Heart left ventricle (tissue), 16 donors: Measurements from ENCODE around the gene AIF1. TPM values are rescaled to one million over a fixed set of nuclear protein-coding genes. Genes with fewer than 3 reads are reported as not detected.

Experiments
- ATAC-seq, 4 donors: fragments of 200-7000 bp; cut with Tn5 transposase; one replicate each; pipeline ENCODE4 v1.9.1; 2020 to 2022; ENCODE audit warnings: moderate library complexity in 4 of 4, mild to moderate bottlenecking in 3 of 4, moderate number of reproducible peaks in 1 of 4
- DNase-seq, 5 donors: peaks; one replicate each; pipeline ENCODE4 v3.0.0-alpha.2; 2020
- H3K27ac ChIP-seq, 12 donors: fragments of 200-600 bp; sonication (generic) in 4 of 12; one replicate each; pipeline versions ENCODE4 v1.5.0 to v1.8.0; 2016 to 2022; ENCODE audit warnings: mild to moderate bottlenecking in 2 of 12
- H3K27me3 ChIP-seq, 9 donors: fragments of 200-600 bp; sonication (generic) in 2 of 9; one replicate each; pipeline versions ENCODE4 v1.5.1 to v1.8.0; 2016 to 2022; ENCODE audit warnings: mild to moderate bottlenecking in 3 of 9
- H3K36me3 ChIP-seq, 9 donors: fragments of 200-600 bp; sonication (generic) in 2 of 9; one replicate each; pipeline versions ENCODE4 v1.5.0 to v1.8.0; 2018 to 2022; ENCODE audit warnings: mild to moderate bottlenecking in 2 of 9
- H3K4me1 ChIP-seq, 12 donors: fragments of 200-600 bp; sonication (generic) in 4 of 12; one replicate each; pipeline versions ENCODE4 v1.5.0 to v1.8.0; 2016 to 2022; ENCODE audit warnings: mild to moderate bottlenecking in 3 of 12
- H3K4me3 ChIP-seq, 12 donors: fragments of 200-600 bp; sonication (generic) in 4 of 12; one replicate each; pipeline versions ENCODE4 v1.5.0 to v1.8.0; 2017 to 2022; ENCODE audit warnings: mild to moderate bottlenecking in 9 of 12, moderate library complexity in 4 of 12
- H3K9me3 ChIP-seq, 12 donors: fragments of 200-600 bp; sonication (generic) in 4 of 12; one replicate each; pipeline versions ENCODE4 v1.5.0 to v1.8.0; 2016 to 2022; ENCODE audit warnings: mild to moderate bottlenecking in 1 of 12
- CTCF ChIP-seq, 12 donors: fragments of 200-600 bp; sonication (generic) in 4 of 12; IDR thresholded peaks; one replicate each; pipeline versions ENCODE4 v1.5.0 to v1.8.0; 2018 to 2022; ENCODE audit warnings: antibody characterized with exemption in 12 of 12, mild to moderate bottlenecking in 5 of 12
- POLR2A ChIP-seq, 2 donors: fragments of 450-650 bp; IDR thresholded peaks; one replicate each; pipeline ENCODE4 v1.6.1; 2017; ENCODE audit warnings: antibody characterized with exemption in 2 of 2, mild to moderate bottlenecking in 2 of 2, moderate library complexity in 2 of 2
- WGBS, 4 donors: extraction: QIAGEN DNeasy Blood & Tissue Kit in 2 of 4; methylation state at CpG; one replicate each; pipeline versions ENCODE4 v1.1.5 to v1.1.7; 2013 to 2018; 5-methylcytosine and 5-hydroxymethylcytosine counted together
- intact Hi-C, 10 donors: fragments of 100-400 bp; cut with DNase I; formaldehyde crosslinking; loops; one replicate each; pipeline versions ENCODE4 v1.11.1 to v1.14.2; 2022
- microRNA-seq, 4 donors: library from miRNA; unstranded; fragments of <30 nt; microRNA quantifications; one replicate each; pipeline versions ENCODE4 to v1.2.0, GENCODE V29; 2017 to 2020
- polyA plus RNA-seq, 2 donors: library from polyadenylated mRNA; stranded (reverse); fragments of 200-250 nt; gene quantifications; one replicate each; pipeline ENCODE4 v1.2.3, GENCODE V29; 2013
- total RNA-seq, 9 donors: library from RNA; depleted of rRNA in 2 of 9; stranded (reverse); fragments of >200 nt in 2 of 9; fragmentation: NEBNext Ultra II Directional in 3 of 9; extraction: Animal tissue kit (Norgen Biotek cat#: 25700) in 3 of 9; gene quantifications; one replicate each; pipeline versions ENCODE4 v1.1.0 to v1.2.4, GENCODE V29; 2016 to 2023
- donor health status: ischemic (EF 13 %, LVEDD 7.1; RV severe dilation, severe dysfunction).
- donor health status: healthy with polysubstance abuse.
- donor health status: DM: no; HTN: yes; CAD: no.
- donor health status: DM: no; HTN: no; CAD: no.
- donor health status: ischemic (EF 25% LVEDD 6.9; RV normal size, moderate dysfunction).
- donor health status: ischemic (EF 25% LVEDD 5.7; RV mildly dilated, moderate dysfunction).
- donor health status: healthy.
- donor health status: DM: yes; HTN: yes; CAD: no.
- donor health status: ischemic (EF 35%, LVEDD 5.7; RV mildly dilated, moderate dysfunction).
- donor health status: nonischemic (EF 11% LVEDD 7.7; RV severe dilation, severe dysfunction).
- donor health status: DM: yes; HTN: yes; CAD: no.
- donor health status: PGD.
- donor health status: ischemic (EF 29% LVEDD 5.4; RV normal size, mild dysfunction).
- donor health status: nonischemic (EF 23%, LVEDD 6.1; RV moderate dilation, normal function).

Gene AIF1
- total and polyA plus RNA-seq, 11 donors = 5.7 to 120 (median 9.5) TPM

- DNase-seq = peak; percentile 90 to 95 (median 91)
- Histone ChIP-seq H3K36me3 (peaks cover 4 to 57% (median 50%) of the 10 kb centered on the region in 9 donors), H3K4me3 (peak within 1 kb of the TSS; percentile 64 to 95 (median 83)), H3K9me3 (no peaks in the 10 kb centered on the region), H3K4me1 (peaks cover 9 to 61% (median 40%) of the 10 kb centered on the region in 12 donors), H3K27ac (peak within 1 kb of the TSS; percentile 83 to 97 (median 95)), H3K27me3 (no peaks in the 10 kb centered on the region)
- TF ChIP-seq CTCF (IDR thresholded peaks at IDR 0.05) = no peak
- TF ChIP-seq POLR2A (IDR thresholded peaks at IDR 0.05) = peak in 1 of 2 donors; percentile 60
- intact Hi-C loops = loop anchor here in 3 of 10 donors (1.0 to 10.0 kb wide), 5 partner anchors 45 to 510 kb away; partner anchors contain the start of genes AGPAT1 (in 2 of the 3), RNF5 (in 2 of the 3), ATP6V1G2 (in 1 of the 3) and NELFE (in 1 of the 3)
- WGBS, 4 donors = 0 to 1% (median 0%) methylated on average over 36 to 39 of the region's 39 CpGs
- ATAC-seq = peak; percentile 68 to 76 (median 72)
Measured at GRCh38 chr6:31664790-31665500, 49.9 kb downstream of the AIF1 start, which contains the start of gene GPANK1. GPANK1 (minus strand) TSS chr6:31664997; CDS start chr6:31664478, 519 bp downstream.

- WGBS, 4 donors = 0 to 1% (median 0%) methylated on average over 58 to 63 of the region's 63 CpGs
- intact Hi-C loops = loop anchor here in 3 of 10 donors (1.0 to 10.0 kb wide), 5 partner anchors 45 to 509 kb away; partner anchors contain the start of genes AGPAT1 (in 2 of the 3), RNF5 (in 2 of the 3), ATP6V1G2 (in 1 of the 3) and NELFE (in 1 of the 3)
- ATAC-seq (peak; percentile 90 to 94 (median 92)), DNase-seq (peak; percentile 99)
- H3K9me3 ChIP-seq = no peaks in the 10 kb centered on the region
- peaks cover 9 to 60% (median 38%) of the 10 kb centered on the region in 12 donors for H3K4me1 ChIP-seq
- no peaks in the 10 kb centered on the region for H3K27me3 ChIP-seq
- TF ChIP-seq CTCF (IDR thresholded peaks at IDR 0.05) (peak in 4 of 12 donors; percentile 18 to 41 (median 34)), POLR2A (IDR thresholded peaks at IDR 0.05) (peak in 1 of 2 donors; percentile 56)
- peak within 1 kb of the TSS; percentile 64 to 95 (median 83) for H3K4me3 ChIP-seq
- H3K36me3 ChIP-seq = peaks cover 4 to 65% (median 57%) of the 10 kb centered on the region in 9 donors
- H3K27ac ChIP-seq = peak within 1 kb of the TSS; percentile 83 to 97 (median 95)
Measured at GRCh38 chr6:31665501-31666336, 50.7 kb downstream of the AIF1 start, which contains the start of gene CSNK2B. CSNK2B (plus strand) TSS chr6:31666080; CDS start chr6:31666832, 752 bp downstream.

GRCh38 chr6:31666337-31666965, 51.4 kb downstream of the AIF1 start:
- TF ChIP-seq CTCF (IDR thresholded peaks at IDR 0.05) (no peak), POLR2A (IDR thresholded peaks at IDR 0.05) (no peak)
- Histone ChIP-seq H3K9me3 (no peaks in the 10 kb centered on the region), H3K4me3 (peak overlapping the region; percentile 64 to 95 (median 83)), H3K27me3 (no peaks in the 10 kb centered on the region), H3K27ac (peak overlapping the region; percentile 83 to 97 (median 94)), H3K4me1 (peaks cover 9 to 53% (median 32%) of the 10 kb centered on the region in 12 donors), H3K36me3 (peaks cover 7 to 72% (median 65%) of the 10 kb centered on the region in 9 donors)
- intact Hi-C loops = loop anchor here in 3 of 10 donors (5.0 to 10.0 kb wide), 3 partner anchors 166 to 508 kb away; partner anchors contain the start of genes AGPAT1 (in 2 of the 3), RNF5 (in 2 of the 3), NELFE (in 1 of the 3) and SKIC2 (in 1 of the 3)
- WGBS, 4 donors = 2 to 4% (median 3%) methylated on average over 15 of the region's 15 CpGs
- no peak for ATAC-seq
- no peak for DNase-seq

Small RNA genes lying within 50 kb of the gene (microRNA-seq; reads per million reads assigned to microRNA genes)
- 0 to 0.62 (median 0.36) reads per million in 4 donors for gene MIR6832

Other genes starting within 250 kb of the AIF1 start
Only the 30 nearest of the 35 such genes appear.
- gene MICB, start 117.1 kb upstream of the AIF1 start, total RNA-seq = 1 to 10 TPM; 1.1 to 8.8 (median 1.5) TPM
- 1 to 10 TPM in 1 of 2 donors, under 1 TPM in 1; 0.84 to 1.3 TPM for gene MICB, start 117.1 kb upstream of the AIF1 start, polyA plus RNA-seq
- gene MCCD1, start 86.3 kb upstream of the AIF1 start, total RNA-seq = not detected
- gene MCCD1, start 86.3 kb upstream of the AIF1 start, polyA plus RNA-seq = not detected
- 100 to 1,000 TPM; 122 to 209 (median 164) TPM for gene DDX39B, start 73.2 kb upstream of the AIF1 start, total RNA-seq
- gene DDX39B, start 73.2 kb upstream of the AIF1 start, polyA plus RNA-seq = 100 to 1,000 TPM; 162 to 193 TPM
- 1 to 10 TPM; 1.1 to 3.5 (median 1.4) TPM for gene ATP6V1G2, start 68.6 kb upstream of the AIF1 start, total RNA-seq
- 1 to 10 TPM; 1.3 to 2.2 TPM for gene ATP6V1G2, start 68.6 kb upstream of the AIF1 start, polyA plus RNA-seq
- 10 to 100 TPM in 8 of 9 donors, 1 to 10 TPM in 1; 10.0 to 17.8 (median 12.4) TPM for gene NFKBIL1, start 67.6 kb upstream of the AIF1 start, total RNA-seq
- gene NFKBIL1, start 67.6 kb upstream of the AIF1 start, polyA plus RNA-seq = 10 to 100 TPM; 18.2 to 22.9 TPM
- under 1 TPM in 2 of 9 donors, not detected in 7; 0.18 to 0.64 TPM for gene LTA, start 42.9 kb upstream of the AIF1 start, total RNA-seq
- under 1 TPM in 1 of 2 donors, not detected in 1; 0.07 TPM for gene LTA, start 42.9 kb upstream of the AIF1 start, polyA plus RNA-seq
- gene TNF, start 39.7 kb upstream of the AIF1 start, total RNA-seq = 1 to 10 TPM in 3 of 9 donors, under 1 TPM in 5, not detected in 1; 0.32 to 7.6 (median 0.51) TPM
- gene TNF, start 39.7 kb upstream of the AIF1 start, polyA plus RNA-seq = under 1 TPM; 0.15 to 0.32 TPM
- gene LTB, start 32.8 kb upstream of the AIF1 start, total RNA-seq = 10 to 100 TPM in 1 of 9 donors, 1 to 10 TPM in 2, under 1 TPM in 2, not detected in 4; 0.30 to 15.6 (median 1.0) TPM
- under 1 TPM; 0.50 to 0.72 TPM for gene LTB, start 32.8 kb upstream of the AIF1 start, polyA plus RNA-seq
- 10 to 100 TPM in 2 of 9 donors, 1 to 10 TPM in 6, not detected in 1; 1.6 to 58.0 (median 3.7) TPM for gene LST1, start 29.0 kb upstream of the AIF1 start, total RNA-seq
- 1 to 10 TPM; 2.3 to 5.2 TPM for gene LST1, start 29.0 kb upstream of the AIF1 start, polyA plus RNA-seq
- 1 to 10 TPM in 1 of 9 donors, under 1 TPM in 1, not detected in 7; 1.00 to 2.5 TPM for gene NCR3, start 22.2 kb upstream of the AIF1 start, total RNA-seq
- not detected for gene NCR3, start 22.2 kb upstream of the AIF1 start, polyA plus RNA-seq
- 100 to 1,000 TPM in 4 of 9 donors, 10 to 100 TPM in 5; 75.1 to 119 (median 97.4) TPM for gene PRRC2A, start 5.5 kb downstream of the AIF1 start, total RNA-seq
- 100 to 1,000 TPM in 1 of 2 donors, 10 to 100 TPM in 1; 88.1 to 111 TPM for gene PRRC2A, start 5.5 kb downstream of the AIF1 start, polyA plus RNA-seq
- 100 to 1,000 TPM; 265 to 499 (median 284) TPM for gene BAG6, start 37.4 kb downstream of the AIF1 start, total RNA-seq
- 100 to 1,000 TPM; 307 to 378 TPM for gene BAG6, start 37.4 kb downstream of the AIF1 start, polyA plus RNA-seq
- gene APOM, start 40.7 kb downstream of the AIF1 start, total RNA-seq = 1 to 10 TPM in 8 of 9 donors, under 1 TPM in 1; 0.54 to 4.3 (median 1.7) TPM
- 1 to 10 TPM; 2.4 to 6.6 TPM for gene APOM, start 40.7 kb downstream of the AIF1 start, polyA plus RNA-seq
- 10 to 100 TPM; 16.5 to 23.8 (median 20.0) TPM for gene C6orf47, start 45.5 kb downstream of the AIF1 start, total RNA-seq
- 10 to 100 TPM; 19.4 to 30.9 TPM for gene C6orf47, start 45.5 kb downstream of the AIF1 start, polyA plus RNA-seq
- gene GPANK1, start 49.8 kb downstream of the AIF1 start, total RNA-seq = 10 to 100 TPM; 15.9 to 29.8 (median 19.5) TPM
- 10 to 100 TPM; 19.5 to 24.5 TPM for gene GPANK1, start 49.8 kb downstream of the AIF1 start, polyA plus RNA-seq
- 100 to 1,000 TPM; 111 to 323 (median 116) TPM for gene CSNK2B, start 50.8 kb downstream of the AIF1 start, total RNA-seq
- 100 to 1,000 TPM; 124 to 203 TPM for gene CSNK2B, start 50.8 kb downstream of the AIF1 start, polyA plus RNA-seq
- 10 to 100 TPM in 1 of 9 donors, 1 to 10 TPM in 8; 1.4 to 12.0 (median 4.6) TPM for gene LY6G5B, start 54.7 kb downstream of the AIF1 start, total RNA-seq
- 1 to 10 TPM; 2.1 to 5.3 TPM for gene LY6G5B, start 54.7 kb downstream of the AIF1 start, polyA plus RNA-seq
- gene LY6G5C, start 65.8 kb downstream of the AIF1 start, total RNA-seq = 1 to 10 TPM; 1.3 to 3.1 (median 2.2) TPM
- gene LY6G5C, start 65.8 kb downstream of the AIF1 start, polyA plus RNA-seq = 1 to 10 TPM; 1.4 to 3.0 TPM
- gene ABHD16A, start 88.1 kb downstream of the AIF1 start, total RNA-seq = 10 to 100 TPM; 24.2 to 54.7 (median 27.4) TPM
- gene ABHD16A, start 88.1 kb downstream of the AIF1 start, polyA plus RNA-seq = 10 to 100 TPM; 16.5 to 47.8 TPM
- not detected for gene LY6G6F, start 91.6 kb downstream of the AIF1 start, total RNA-seq
- not detected for gene LY6G6F, start 91.6 kb downstream of the AIF1 start, polyA plus RNA-seq
- gene LY6G6D, start 100.1 kb downstream of the AIF1 start, total RNA-seq = under 1 TPM in 1 of 9 donors, not detected in 8; 0.75 TPM
- not detected for gene LY6G6D, start 100.1 kb downstream of the AIF1 start, polyA plus RNA-seq
- under 1 TPM in 1 of 9 donors, not detected in 8; 0.27 TPM for gene LY6G6C, start 106.5 kb downstream of the AIF1 start, total RNA-seq
- gene LY6G6C, start 106.5 kb downstream of the AIF1 start, polyA plus RNA-seq = not detected
- under 1 TPM in 7 of 9 donors, not detected in 2; 0.19 to 1.00 (median 0.42) TPM for gene MPIG6B, start 108.1 kb downstream of the AIF1 start, total RNA-seq
- gene MPIG6B, start 108.1 kb downstream of the AIF1 start, polyA plus RNA-seq = under 1 TPM; 0.17 to 0.23 TPM
- 10 to 100 TPM; 42.3 to 69.7 (median 53.2) TPM for gene DDAH2, start 114.1 kb downstream of the AIF1 start, total RNA-seq
- gene DDAH2, start 114.1 kb downstream of the AIF1 start, polyA plus RNA-seq = 10 to 100 TPM; 62.1 to 80.5 TPM
- 100 to 1,000 TPM in 6 of 9 donors, 10 to 100 TPM in 3; 72.5 to 310 (median 124) TPM for gene CLIC1, start 121.3 kb downstream of the AIF1 start, total RNA-seq
- gene CLIC1, start 121.3 kb downstream of the AIF1 start, polyA plus RNA-seq = 100 to 1,000 TPM in 1 of 2 donors, 10 to 100 TPM in 1; 68.0 to 392 TPM
- gene MSH5, start 124.8 kb downstream of the AIF1 start, total RNA-seq = 1 to 10 TPM in 7 of 9 donors, under 1 TPM in 2; 0.44 to 8.4 (median 1.9) TPM
- 1 to 10 TPM; 1.0 to 2.3 TPM for gene MSH5, start 124.8 kb downstream of the AIF1 start, polyA plus RNA-seq
- gene SAPCD1, start 147.4 kb downstream of the AIF1 start, total RNA-seq = 1 to 10 TPM in 1 of 9 donors, under 1 TPM in 2, not detected in 6; 0.73 to 1.5 (median 0.76) TPM
- gene SAPCD1, start 147.4 kb downstream of the AIF1 start, polyA plus RNA-seq = under 1 TPM; 0.35 to 0.50 TPM
- 10 to 100 TPM in 7 of 9 donors, 1 to 10 TPM in 2; 8.0 to 25.8 (median 16.1) TPM for gene VWA7, start 162.1 kb downstream of the AIF1 start, total RNA-seq
- gene VWA7, start 162.1 kb downstream of the AIF1 start, polyA plus RNA-seq = 1 to 10 TPM; 4.0 to 6.2 TPM
- 10 to 100 TPM; 18.6 to 61.8 (median 26.1) TPM for gene VARS1, start 180.5 kb downstream of the AIF1 start, total RNA-seq
- 10 to 100 TPM; 21.9 to 54.6 TPM for gene VARS1, start 180.5 kb downstream of the AIF1 start, polyA plus RNA-seq
- 10 to 100 TPM; 22.9 to 37.4 (median 25.9) TPM for gene LSM2, start 191.7 kb downstream of the AIF1 start, total RNA-seq
- gene LSM2, start 191.7 kb downstream of the AIF1 start, polyA plus RNA-seq = 10 to 100 TPM; 27.5 to 64.7 TPM